ENCODE results near the gene WFS1.

GRCh38 chr4:6275351-6275750 is 5.7 kb downstream of the WFS1 start:
- TF ChIP-seq POLR2A (IDR thresholded peaks at IDR 0.05; ENCODE audit: low read depth, low read length) (no peak), TAF1 (IDR thresholded peaks at IDR 0.05; ENCODE audit: low read depth, low read length) (no peak), POLR2AphosphoS5 (IDR thresholded peaks at IDR 0.05; ENCODE audit: low read depth, low read length) (no peak), POU2F2 (IDR thresholded peaks at IDR 0.05; ENCODE audit: low read depth, low read length) (no peak)
